ENCODE measurements around the gene LOXHD1.

Gene LOXHD1

DNA sequence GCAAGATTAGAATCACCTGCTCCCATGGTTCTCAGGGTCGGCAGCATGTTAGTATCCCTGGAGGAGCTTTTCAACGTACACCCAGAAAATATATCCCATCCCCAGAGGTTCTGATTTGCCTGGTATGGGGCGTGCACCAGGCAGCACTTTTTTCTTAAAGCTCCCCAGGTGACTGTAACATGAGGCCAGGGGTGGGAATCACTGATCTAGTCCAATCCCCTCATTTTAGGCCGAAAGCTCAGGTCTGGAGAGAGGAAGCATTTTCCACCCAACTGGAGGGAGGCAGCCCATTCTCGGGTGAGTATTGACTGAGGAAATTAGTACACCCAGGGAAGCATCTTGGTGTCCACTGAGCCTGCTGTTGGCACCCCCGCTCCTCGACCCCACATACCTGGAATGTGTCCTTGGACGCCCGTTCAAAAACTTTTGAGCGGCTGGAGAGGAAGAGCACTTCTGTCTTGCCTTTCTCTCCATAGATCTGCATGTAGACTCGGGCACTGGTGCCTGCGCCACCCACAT, 94.3 kb downstream of the LOXHD1 start:
- H3K27ac ChIP-seq = no peak overlapping the region
- no peak for TF ChIP-seq CTCF (conservative IDR thresholded peaks at IDR 0.05; ENCODE audit: low read depth)
- no peak for DNase-seq (ENCODE audit: low spot score)
- CTCF ChIA-PET = no interaction called here
- POLR2A ChIA-PET (ENCODE audit: low non-redundant PET) = no interaction called here

GRCh38 chr18:46560671-46561045, 96.4 kb downstream of the LOXHD1 start:
- no peak for TF ChIP-seq CTCF (conservative IDR thresholded peaks at IDR 0.05; ENCODE audit: low read depth)
- POLR2A ChIA-PET (ENCODE audit: low non-redundant PET) = no interaction called here
- no peak for DNase-seq (ENCODE audit: low spot score)
- CTCF ChIA-PET = interaction anchor here (0.6 kb wide), 1 partner anchor 424 kb away, joined by 4 read pairs; no protein-coding TSS in a partner anchor
- no peak overlapping the region for H3K27ac ChIP-seq

GRCh38 chr18:46559946-46560670, 96.9 kb downstream of the LOXHD1 start:
- POLR2A ChIA-PET (ENCODE audit: low non-redundant PET) = no interaction called here
- CTCF ChIA-PET = interaction anchor here (0.6 kb wide), 1 partner anchor 424 kb away, joined by 4 read pairs; no protein-coding TSS in a partner anchor

DNA sequence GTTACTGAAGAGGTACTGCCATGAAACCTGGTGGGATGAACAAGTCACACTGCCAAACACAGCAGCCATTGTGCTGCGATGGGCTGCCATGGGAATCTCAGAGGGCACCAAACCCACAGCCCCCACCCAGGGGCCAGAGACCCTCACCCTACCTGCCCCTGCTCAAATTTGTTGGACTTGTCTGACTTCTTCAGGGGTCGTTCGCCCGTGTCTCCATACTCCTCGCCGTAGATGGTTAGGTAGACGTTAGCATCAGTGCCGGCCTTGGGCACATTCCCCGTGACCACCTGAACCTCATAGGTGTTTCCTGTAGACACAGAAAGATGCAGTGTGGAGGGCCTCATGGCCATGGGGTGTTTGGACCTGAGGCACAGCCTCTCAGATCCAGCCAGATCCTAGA, 97.7 kb downstream of the LOXHD1 start:
- CTCF ChIA-PET = no interaction called here
- no peak for TF ChIP-seq CTCF (conservative IDR thresholded peaks at IDR 0.05; ENCODE audit: low read depth)
- POLR2A ChIA-PET (ENCODE audit: low non-redundant PET) = no interaction called here

More at GRCh38 chr18:46559946-46560670, 96.9 kb downstream of the LOXHD1 start:
- DNase-seq (ENCODE audit: low spot score) = no peak
- no peak overlapping the region for H3K27ac ChIP-seq
- no peak for TF ChIP-seq CTCF (conservative IDR thresholded peaks at IDR 0.05; ENCODE audit: low read depth)

GRCh38 chr18:46556590-46557206, 100.3 kb downstream of the LOXHD1 start:
- TF ChIP-seq CTCF (conservative IDR thresholded peaks at IDR 0.05; ENCODE audit: low read depth) = no peak
- CTCF ChIA-PET = no interaction called here
- POLR2A ChIA-PET (ENCODE audit: low non-redundant PET) = no interaction called here
- H3K27ac ChIP-seq = no peak overlapping the region
- no peak for DNase-seq (ENCODE audit: low spot score)

More for the DNA sequence above, 97.7 kb downstream of the LOXHD1 start:
- no peak for DNase-seq (ENCODE audit: low spot score)
- H3K27ac ChIP-seq = no peak overlapping the region

- no peak overlapping the region for H3K27ac ChIP-seq
- ChIA-PET CTCF (no interaction called here), POLR2A (ENCODE audit: low non-redundant PET) (no interaction called here)
- peak; percentile 4 for DNase-seq (ENCODE audit: low spot score)
- no peak; the same call in 1 of the 2 replicates for TF ChIP-seq CTCF (conservative IDR thresholded peaks at IDR 0.05; ENCODE audit: low read depth)
Observed at GRCh38 chr18:46555724-46556123, 101.3 kb downstream of the LOXHD1 start.

All from RWPE1 (cell line).